Caco-2 (cell line): ENCODE results near the gene SCAND1. TPM values are rescaled to one million over a fixed set of nuclear protein-coding genes. Genes with fewer than 3 reads are reported as not detected.

Experiments
- BruUV-seq: library from RNA; stranded (reverse); fragments of 400-500 nt; replicated peaks from 2 replicates; lab custom pipeline; 2021; lab: Mats Ljungman, UMichigan
- CTCF ChIA-PET: fragments of 300-600 bp; sonication (Branson Sonifier 250); formaldehyde crosslinking; loops from one replicate; lab custom pipeline; 2022; ENCODE audit warnings: antibody characterized with exemption; lab: Charles Lee
- POLR2A ChIA-PET: fragments of 300-600 bp; sonication (Branson Sonifier 250); formaldehyde crosslinking; loops from one replicate; lab custom pipeline; 2022; ENCODE audit warnings: antibody characterized with exemption; lab: Charles Lee
- DNase-seq, 2 experiments: peaks; one replicate each; pipeline versions ENCODE4 v3.0.0 to v3.0.0-alpha.2; 2020 to 2022
- H3K27me3 ChIP-seq: replicated peaks from 2 replicates; pipeline ENCODE4 v1.6.0; 2011; ENCODE audit warnings: low read length; ENCODE audit not compliant: control insufficient read depth, insufficient read depth
- H3K36me3 ChIP-seq: 2 replicates; pipeline ENCODE4 v1.5.1; 2011; ENCODE audit warnings: low read length; ENCODE audit not compliant: control insufficient read depth, insufficient read depth
- H3K4me1 ChIP-seq: fragments of 250-450 bp; sonication (Bioruptor Pico); 2 replicates; pipeline ENCODE4 v1.5.1; 2020; ENCODE audit warnings: mild to moderate bottlenecking
- H3K4me3 ChIP-seq: 2 replicates; pipeline ENCODE4 v1.5.1; 2011; ENCODE audit warnings: low read depth, mild to moderate bottlenecking, control low read depth, low read length
- H3K9me3 ChIP-seq: fragments of 250-450 bp; sonication (Bioruptor Pico); 2 replicates; pipeline ENCODE4 v1.5.1; 2020; ENCODE audit warnings: mild to moderate bottlenecking, moderate library complexity
- H3K27ac Mint-ChIP-seq: one replicate; pipeline ENCODE4 v1.8.0; 2022; ENCODE audit warnings: mixed read lengths; ENCODE audit not compliant: unreplicated experiment
- H3K27me3 Mint-ChIP-seq: one replicate; pipeline ENCODE4 v1.8.0; 2022; ENCODE audit warnings: mixed read lengths; ENCODE audit not compliant: insufficient read depth, unreplicated experiment
- H3K36me3 Mint-ChIP-seq: one replicate; pipeline ENCODE4 v1.8.0; 2022; ENCODE audit warnings: mild to moderate bottlenecking, mixed read lengths; ENCODE audit not compliant: insufficient read depth, unreplicated experiment
- H3K4me1 Mint-ChIP-seq: one replicate; pipeline ENCODE4 v1.8.0; 2022; ENCODE audit warnings: low read depth, mixed read lengths; ENCODE audit not compliant: unreplicated experiment
- H3K4me3 Mint-ChIP-seq: one replicate; pipeline ENCODE4 v1.8.0; 2022; ENCODE audit warnings: mild to moderate bottlenecking, moderate library complexity, mixed read lengths; ENCODE audit not compliant: unreplicated experiment
- H3K9me3 Mint-ChIP-seq: one replicate; pipeline ENCODE4 v1.8.0; 2022; ENCODE audit warnings: mixed read lengths; ENCODE audit not compliant: unreplicated experiment
- CTCF ChIP-seq, 2 experiments: fragments of 200-600 bp in 1 of 2; IDR thresholded peaks; 1 replicate in 1 of 2; 2 replicates in 1 of 2; pipeline versions ENCODE4 v1.5.1 to v1.8.0; 2011 to 2022; ENCODE audit warnings: antibody characterized with exemption in 1 of 2, control low read depth in 1 of 2, inconsistent platforms in 1 of 2, low read depth in 1 of 2, low read length in 1 of 2, mild to moderate bottlenecking in 1 of 2, moderate library complexity in 1 of 2; ENCODE audit not compliant: insufficient read depth in 1 of 2, severe bottlenecking in 1 of 2, unreplicated experiment in 1 of 2
- intact Hi-C: fragments of 100-400 bp; cut with micrococcal nuclease; formaldehyde crosslinking; loops from one replicate; pipeline ENCODE4 v1.10.0; 2022; ENCODE audit not compliant: unreplicated experiment
- total RNA-seq: library from RNA; stranded (reverse); gene quantifications from 2 replicates; pipeline ENCODE4 v1.2.3, GENCODE V29; 2022

SCAND1 gene
- total RNA-seq, 1 experiment from 2014 or later = 129 TPM

DNA sequence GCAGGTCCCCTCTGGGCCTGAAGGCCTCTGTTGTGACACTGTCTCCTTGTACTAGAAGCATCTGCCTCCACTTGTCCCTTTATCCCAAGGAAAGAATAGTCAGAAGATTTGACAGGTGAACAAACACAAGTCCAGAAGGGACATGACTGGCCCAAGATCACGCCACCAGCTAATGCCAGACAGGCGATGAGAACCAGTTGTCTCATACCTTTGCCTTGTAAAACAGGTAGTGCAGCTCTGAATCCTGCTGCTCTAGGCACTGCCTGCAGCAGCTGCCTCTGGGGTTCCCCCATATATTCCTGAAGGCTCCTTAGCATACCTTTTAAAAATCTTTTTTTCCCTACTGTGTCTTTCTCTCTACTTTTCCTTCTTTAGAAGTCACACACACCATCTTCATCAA lies 25.0 kb downstream of the SCAND1 start:
- BruUV-seq = no TSS peak
- H3K4me1 Mint-ChIP-seq = no peaks in the 10 kb centered on the region
- no peak overlapping the region for H3K4me3 ChIP-seq
- ChIA-PET POLR2A (no interaction called here), CTCF (no interaction called here)
- no peaks in the 10 kb centered on the region for H3K4me1 ChIP-seq
- DNase-seq = no peak
- TF ChIP-seq CTCF (IDR thresholded peaks at IDR 0.05; ENCODE audit: insufficient read depth in 1 of 2, low read depth in 1 of 2, low read length in 1 of 2, severe bottlenecking in 1 of 2, unreplicated experiment in 1 of 2) = no peak
- H3K36me3 Mint-ChIP-seq = peaks cover 62% of the 10 kb centered on the region
- H3K9me3 Mint-ChIP-seq = no peaks in the 10 kb centered on the region
- no peak overlapping the region for H3K4me3 Mint-ChIP-seq
- peaks cover 6% of the 10 kb centered on the region; the same call in 1 of the 2 replicates for H3K36me3 ChIP-seq
- H3K27me3 ChIP-seq = no peaks in the 10 kb centered on the region
- intact Hi-C loops = no loop called here
- no peaks in the 10 kb centered on the region for H3K9me3 ChIP-seq
- no peak overlapping the region for H3K27ac Mint-ChIP-seq
- no peaks in the 10 kb centered on the region for H3K27me3 Mint-ChIP-seq

DNA sequence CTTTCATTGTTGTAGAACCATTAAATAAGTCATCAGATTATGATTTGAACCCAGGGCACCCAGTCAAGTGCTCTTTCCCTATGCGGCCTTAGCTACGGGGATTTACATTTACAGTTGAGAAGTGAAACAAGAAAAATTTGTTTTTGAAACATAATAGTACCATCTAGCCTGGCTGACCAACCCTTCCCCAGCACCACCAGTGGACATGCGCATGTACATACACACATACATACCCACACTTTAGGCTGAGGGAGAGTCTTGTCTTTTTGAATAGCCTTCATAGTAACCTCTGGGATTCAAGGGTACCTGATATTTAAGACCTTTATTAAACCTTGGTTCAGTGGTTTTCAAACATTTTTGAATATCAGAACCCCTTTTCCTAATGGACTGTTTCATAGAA lies 33.8 kb downstream of the SCAND1 start:
- Histone ChIP-seq H3K27me3 (no peaks in the 10 kb centered on the region), H3K36me3 (peaks cover 8% of the 10 kb centered on the region), H3K4me1 (no peaks in the 10 kb centered on the region), H3K9me3 (no peaks in the 10 kb centered on the region), H3K4me3 (no peak overlapping the region)
- intact Hi-C loops = no loop called here
- no peaks in the 10 kb centered on the region for H3K9me3 Mint-ChIP-seq
- ChIA-PET CTCF (no interaction called here), POLR2A (no interaction called here)
- H3K4me1 Mint-ChIP-seq = no peaks in the 10 kb centered on the region
- H3K27me3 Mint-ChIP-seq = no peaks in the 10 kb centered on the region
- no peak overlapping the region for H3K4me3 Mint-ChIP-seq
- BruUV-seq = no TSS peak
- no peak for DNase-seq
- no peak for TF ChIP-seq CTCF (IDR thresholded peaks at IDR 0.05; ENCODE audit: insufficient read depth in 1 of 2, low read depth in 1 of 2, low read length in 1 of 2, severe bottlenecking in 1 of 2, unreplicated experiment in 1 of 2)
- H3K36me3 Mint-ChIP-seq = peaks cover 59% of the 10 kb centered on the region
- H3K27ac Mint-ChIP-seq = no peak overlapping the region

- POLR2A ChIA-PET = no interaction called here
- H3K27ac Mint-ChIP-seq = no peak overlapping the region
- peaks cover 59% of the 10 kb centered on the region for H3K36me3 Mint-ChIP-seq
These were observed 36.3 kb downstream of the SCAND1 start for GRCh38 chr20:35918021-35918420.

More at GRCh38 chr20:35918021-35918420, 36.3 kb downstream of the SCAND1 start:
- Mint-ChIP-seq H3K4me1 (no peaks in the 10 kb centered on the region), H3K27me3 (no peaks in the 10 kb centered on the region), H3K4me3 (no peak overlapping the region), H3K9me3 (no peaks in the 10 kb centered on the region)
- Histone ChIP-seq H3K9me3 (no peaks in the 10 kb centered on the region), H3K36me3 (peaks cover 11% of the 10 kb centered on the region), H3K4me1 (no peaks in the 10 kb centered on the region), H3K4me3 (no peak overlapping the region), H3K27me3 (no peaks in the 10 kb centered on the region)
- no TSS peak for BruUV-seq
- TF ChIP-seq CTCF (IDR thresholded peaks at IDR 0.05; ENCODE audit: insufficient read depth in 1 of 2, low read depth in 1 of 2, low read length in 1 of 2, severe bottlenecking in 1 of 2, unreplicated experiment in 1 of 2) = no peak
- CTCF ChIA-PET = interaction anchor here (1.2 kb wide), 1 partner anchor 73 kb away, joined by 3 read pairs; no protein-coding TSS in a partner anchor
- no peak for DNase-seq
- intact Hi-C loops = no loop called here
